Osteocyte (in vitro differentiated cells): ENCODE measurements around the gene TAB3. TPM values are rescaled to one million over a fixed set of nuclear protein-coding genes. Genes with fewer than 3 reads are reported as not detected.

Source experiments
- DNase-seq: peaks from one replicate; pipeline ENCODE4 v3.0.0; 2021; ENCODE audit warnings: mixed read lengths; ENCODE audit not compliant: unreplicated experiment; ENCODE audit errors: extremely low spot score
- H3K27ac Mint-ChIP-seq: one replicate; pipeline ENCODE4 v1.8.0; 2021; ENCODE audit warnings: mild to moderate bottlenecking, mixed read lengths; ENCODE audit not compliant: unreplicated experiment
- H3K27me3 Mint-ChIP-seq: one replicate; pipeline ENCODE4 v1.8.0; 2021; ENCODE audit warnings: mixed read lengths; ENCODE audit not compliant: unreplicated experiment
- H3K36me3 Mint-ChIP-seq: one replicate; pipeline ENCODE4 v1.8.0; 2021; ENCODE audit warnings: mixed read lengths; ENCODE audit not compliant: unreplicated experiment
- H3K4me1 Mint-ChIP-seq: one replicate; pipeline ENCODE4 v1.8.0; 2021; ENCODE audit warnings: mixed read lengths; ENCODE audit not compliant: unreplicated experiment
- H3K4me3 Mint-ChIP-seq: one replicate; pipeline ENCODE4 v1.8.0; 2021; ENCODE audit warnings: mild to moderate bottlenecking, moderate library complexity, mixed read lengths; ENCODE audit not compliant: unreplicated experiment
- H3K9me3 Mint-ChIP-seq: one replicate; pipeline ENCODE4 v1.8.0; 2021; ENCODE audit warnings: mixed read lengths; ENCODE audit not compliant: unreplicated experiment
- CTCF ChIP-seq: fragments of 200-600 bp; sonication (generic); IDR thresholded peaks from 2 replicates; pipeline ENCODE4 v1.5.0; 2021; ENCODE audit warnings: antibody characterized with exemption, mild to moderate bottlenecking, moderate library complexity
- total RNA-seq: library from RNA; stranded (reverse); gene quantifications from 2 replicates; pipeline ENCODE4 v1.2.1, GENCODE V29; 2021

Gene TAB3
- total RNA-seq, 1 donor from 2014 or later, result 13.3 TPM

- no peak overlapping the region for H3K27ac Mint-ChIP-seq
- H3K9me3 Mint-ChIP-seq, result no peaks in the 10 kb centered on the region
- DNase-seq, result no peak
- no peaks in the 10 kb centered on the region for H3K27me3 Mint-ChIP-seq
- H3K36me3 Mint-ChIP-seq, result no peaks in the 10 kb centered on the region
- no peak for TF ChIP-seq CTCF
- no peaks in the 10 kb centered on the region for H3K4me1 Mint-ChIP-seq
- H3K4me3 Mint-ChIP-seq, result no peak overlapping the region
These were observed 7.7 kb downstream of the TAB3 start for GRCh38 chrX:30881390-30881789.

GRCh38 chrX:30880058-30880457, 9.0 kb downstream of the TAB3 start:
- no peaks in the 10 kb centered on the region for H3K9me3 Mint-ChIP-seq
- no peaks in the 10 kb centered on the region for H3K36me3 Mint-ChIP-seq
- H3K4me3 Mint-ChIP-seq, result no peak overlapping the region
- H3K27me3 Mint-ChIP-seq, result no peaks in the 10 kb centered on the region
- DNase-seq, result no peak
- no peak for TF ChIP-seq CTCF
- peaks cover 4% of the 10 kb centered on the region for H3K4me1 Mint-ChIP-seq
- no peak overlapping the region for H3K27ac Mint-ChIP-seq

- peaks cover 4% of the 10 kb centered on the region for H3K4me1 Mint-ChIP-seq
- no peak overlapping the region for H3K4me3 Mint-ChIP-seq
- no peak for TF ChIP-seq CTCF
- H3K9me3 Mint-ChIP-seq, result no peaks in the 10 kb centered on the region
- DNase-seq, result no peak
- H3K36me3 Mint-ChIP-seq, result no peaks in the 10 kb centered on the region
- no peaks in the 10 kb centered on the region for H3K27me3 Mint-ChIP-seq
- no peak overlapping the region for H3K27ac Mint-ChIP-seq
These were observed 12.7 kb downstream of the TAB3 start for GRCh38 chrX:30876367-30876766.

- H3K36me3 Mint-ChIP-seq, result no peaks in the 10 kb centered on the region
- TF ChIP-seq CTCF, result no peak
- no peak overlapping the region for H3K27ac Mint-ChIP-seq
- no peak overlapping the region for H3K4me3 Mint-ChIP-seq
- peaks cover 4% of the 10 kb centered on the region for H3K4me1 Mint-ChIP-seq
- no peaks in the 10 kb centered on the region for H3K9me3 Mint-ChIP-seq
- DNase-seq, result no peak
- H3K27me3 Mint-ChIP-seq, result no peaks in the 10 kb centered on the region
These were observed 13.1 kb downstream of the TAB3 start for GRCh38 chrX:30875957-30876356.

GRCh38 chrX:30874851-30875250, 14.2 kb downstream of the TAB3 start:
- Mint-ChIP-seq H3K4me3 (no peak overlapping the region), H3K4me1 (peaks cover 4% of the 10 kb centered on the region), H3K27ac (no peak overlapping the region), H3K27me3 (no peaks in the 10 kb centered on the region), H3K36me3 (no peaks in the 10 kb centered on the region), H3K9me3 (no peaks in the 10 kb centered on the region)
- TF ChIP-seq CTCF, result no peak
- DNase-seq, result no peak
